C1 segment of cervical spinal cord (tissue), 14 donors: ENCODE data around the gene FAM50A.
A peak's percentile ranks its signal among the peaks of the same experiment; 100 is the strongest.

ENCODE experiments used
- DNase-seq, 14 donors: peaks; one replicate each; lab custom pipeline; 2025; lab: John Stamatoyannopoulos, UW

FAM50A gene

GRCh38 chrX:154463611-154464220 is 19.8 kb downstream of the FAM50A start:
- DNase-seq: no peak

GRCh38 chrX:154464806-154465365 is 20.9 kb downstream of the FAM50A start:
- DNase-seq: no peak

GRCh38 chrX:154465601-154466000 is 21.7 kb downstream of the FAM50A start:
- no peak for DNase-seq

GRCh38 chrX:154466036-154466435 is 22.1 kb downstream of the FAM50A start:
- DNase-seq: no peak

GRCh38 chrX:154466907-154467306 is 23.0 kb downstream of the FAM50A start:
- no peak for DNase-seq

- DNase-seq: no peak
Measured at GRCh38 chrX:154467556-154467955, 23.6 kb downstream of the FAM50A start.

GRCh38 chrX:154468217-154468616 is 24.3 kb downstream of the FAM50A start:
- DNase-seq: no peak

- DNase-seq: no peak
Measured at GRCh38 chrX:154469114-154469513, 25.2 kb downstream of the FAM50A start.

GRCh38 chrX:154469880-154470279 is 25.9 kb downstream of the FAM50A start:
- no peak for DNase-seq

- no peak for DNase-seq
Measured at GRCh38 chrX:154470434-154470833, 26.5 kb downstream of the FAM50A start.

GRCh38 chrX:154470914-154471568 is 27.1 kb downstream of the FAM50A start:
- no peak for DNase-seq

GRCh38 chrX:154471839-154472684 is 28.1 kb downstream of the FAM50A start:
- no peak for DNase-seq

- no peak for DNase-seq
Measured at GRCh38 chrX:154472685-154473632, 29.0 kb downstream of the FAM50A start.

GRCh38 chrX:154473683-154474082 is 29.7 kb downstream of the FAM50A start:
- DNase-seq: no peak

GRCh38 chrX:154476821-154477220 is 32.9 kb downstream of the FAM50A start:
- DNase-seq: no peak

GRCh38 chrX:154477891-154478477 is 34.0 kb downstream of the FAM50A start:
- peak in 1 of 14 donors; percentile 8 for DNase-seq

GRCh38 chrX:154478728-154479622 is 35.0 kb downstream of the FAM50A start, which contains the start of gene LAGE3:
Gene LAGE3 (minus strand): TSS chrX:154479281. CDS start chrX:154478915, 366 bp downstream.
- DNase-seq: peak; percentile 21 to 91 (median 85)

- DNase-seq: no peak
Measured at GRCh38 chrX:154481195-154481594, 37.3 kb downstream of the FAM50A start.

GRCh38 chrX:154481911-154482601 is 38.1 kb downstream of the FAM50A start:
- DNase-seq: no peak
